ENCODE measurements around the gene NCAPG2.

The NCAPG2 gene

DNA sequence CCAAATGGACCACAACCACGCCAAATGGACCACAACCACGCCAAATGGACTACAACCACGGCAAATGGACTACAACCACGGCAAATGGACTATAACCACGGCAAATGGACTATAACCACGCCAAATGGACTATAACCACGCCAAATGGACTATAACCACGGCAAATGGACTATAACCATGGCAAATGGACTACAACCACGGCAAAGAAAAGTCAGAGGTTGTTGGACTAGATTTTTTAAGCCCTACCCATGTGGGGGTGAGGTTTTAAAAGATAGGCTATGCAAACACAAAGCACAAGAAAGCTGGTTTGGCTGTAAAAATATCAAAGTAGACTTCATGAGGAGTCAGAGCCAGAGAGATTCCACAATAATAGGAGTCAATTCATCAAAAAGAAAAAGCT, 55.8 kb downstream of the NCAPG2 start:
- H3K4me3 ChIP-seq (ENCODE audit: low read length), result no peak overlapping the region
- DNase-seq (ENCODE audit: low read depth), result peak; percentile 47
- TF ChIP-seq, protein P1, sequence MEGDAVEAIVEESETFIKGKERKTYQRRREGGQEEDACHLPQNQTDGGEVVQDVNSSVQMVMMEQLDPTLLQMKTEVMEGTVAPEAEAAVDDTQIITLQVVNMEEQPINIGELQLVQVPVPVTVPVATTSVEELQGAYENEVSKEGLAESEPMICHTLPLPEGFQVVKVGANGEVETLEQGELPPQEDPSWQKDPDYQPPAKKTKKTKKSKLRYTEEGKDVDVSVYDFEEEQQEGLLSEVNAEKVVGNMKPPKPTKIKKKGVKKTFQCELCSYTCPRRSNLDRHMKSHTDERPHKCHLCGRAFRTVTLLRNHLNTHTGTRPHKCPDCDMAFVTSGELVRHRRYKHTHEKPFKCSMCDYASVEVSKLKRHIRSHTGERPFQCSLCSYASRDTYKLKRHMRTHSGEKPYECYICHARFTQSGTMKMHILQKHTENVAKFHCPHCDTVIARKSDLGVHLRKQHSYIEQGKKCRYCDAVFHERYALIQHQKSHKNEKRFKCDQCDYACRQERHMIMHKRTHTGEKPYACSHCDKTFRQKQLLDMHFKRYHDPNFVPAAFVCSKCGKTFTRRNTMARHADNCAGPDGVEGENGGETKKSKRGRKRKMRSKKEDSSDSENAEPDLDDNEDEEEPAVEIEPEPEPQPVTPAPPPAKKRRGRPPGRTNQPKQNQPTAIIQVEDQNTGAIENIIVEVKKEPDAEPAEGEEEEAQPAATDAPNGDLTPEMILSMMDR (conservative IDR thresholded peaks at IDR 0.05; ENCODE audit: low read length), result no peak

DNA sequence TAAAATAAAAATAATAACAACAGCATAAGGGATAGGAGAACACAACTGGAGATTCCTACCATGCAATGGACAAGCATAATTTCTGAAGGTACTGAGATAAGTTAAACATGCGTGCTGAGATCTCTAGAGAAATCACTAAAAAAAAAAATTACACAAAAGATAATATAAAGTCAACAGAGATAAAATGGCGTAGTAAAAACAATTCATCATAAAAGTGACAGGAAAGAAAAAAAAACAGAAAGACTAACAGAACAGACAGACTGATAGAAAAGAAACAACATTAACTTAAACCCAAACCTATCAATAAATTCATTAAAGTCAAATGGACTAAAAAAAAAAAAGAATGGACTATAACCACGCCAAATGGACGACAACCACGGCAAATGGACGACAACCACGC, 56.4 kb downstream of the NCAPG2 start:
- TF ChIP-seq, protein P1 (conservative IDR thresholded peaks at IDR 0.05; ENCODE audit: low read length), result no peak
- no peak for DNase-seq (ENCODE audit: low read depth)
- H3K4me3 ChIP-seq (ENCODE audit: low read length), result no peak overlapping the region

DNA sequence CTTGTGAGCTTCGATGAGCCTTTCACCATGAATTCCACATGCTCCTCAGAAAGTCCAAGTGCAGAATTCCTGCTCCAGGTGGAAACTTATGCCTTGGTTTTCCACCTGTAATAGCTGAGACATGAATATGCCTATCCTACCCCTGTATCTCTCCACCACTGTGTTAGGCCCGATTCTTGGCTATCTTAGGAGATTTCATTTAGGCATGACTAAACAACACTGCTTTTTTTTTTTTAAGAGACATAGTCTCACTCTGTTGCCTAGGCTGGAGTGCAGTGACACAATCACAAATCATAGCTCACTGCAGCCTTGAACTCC, 57.2 kb downstream of the NCAPG2 start:
- TF ChIP-seq, protein P1 (conservative IDR thresholded peaks at IDR 0.05; ENCODE audit: low read length), result no peak
- no peak overlapping the region for H3K4me3 ChIP-seq (ENCODE audit: low read length)
- DNase-seq (ENCODE audit: low read depth), result no peak

DNA sequence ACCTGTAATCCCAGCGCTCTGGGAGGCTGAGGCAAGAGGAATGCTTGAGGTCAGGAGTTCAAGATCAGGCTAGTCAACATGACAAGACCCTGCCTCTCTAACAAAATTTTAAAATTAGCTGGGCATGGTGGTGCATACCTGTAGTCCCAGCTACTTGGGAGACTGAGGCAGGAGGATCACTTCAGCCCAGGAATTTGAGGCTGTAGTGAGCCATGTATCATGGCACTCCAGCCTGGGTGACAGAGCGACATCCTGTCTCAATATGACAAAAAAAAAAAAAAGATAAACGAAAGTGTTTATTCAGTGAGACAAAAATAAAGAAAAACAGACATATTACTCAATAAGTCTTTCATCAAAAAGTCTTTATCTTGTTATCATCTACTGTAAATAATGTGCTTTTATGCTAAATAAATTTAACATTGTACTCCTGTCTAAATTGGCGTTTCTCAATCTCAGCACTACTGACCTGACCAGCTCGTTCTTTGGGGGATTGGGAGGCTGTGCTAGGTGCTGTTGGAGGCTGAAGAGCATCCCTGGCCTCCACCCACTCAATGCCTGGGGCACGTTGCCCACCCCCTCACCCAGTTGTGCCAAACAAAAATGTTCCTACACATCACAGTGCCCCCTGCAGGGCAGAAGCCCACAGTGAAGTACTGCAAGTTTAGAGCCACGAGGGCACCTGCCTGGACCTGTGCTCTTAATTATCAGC, 57.7 kb downstream of the NCAPG2 start:
- no peak overlapping the region for H3K4me3 ChIP-seq (ENCODE audit: low read length)
- TF ChIP-seq, protein P1 (conservative IDR thresholded peaks at IDR 0.05; ENCODE audit: low read length), result peak; percentile 38
- DNase-seq (ENCODE audit: low read depth), result no peak

DNA sequence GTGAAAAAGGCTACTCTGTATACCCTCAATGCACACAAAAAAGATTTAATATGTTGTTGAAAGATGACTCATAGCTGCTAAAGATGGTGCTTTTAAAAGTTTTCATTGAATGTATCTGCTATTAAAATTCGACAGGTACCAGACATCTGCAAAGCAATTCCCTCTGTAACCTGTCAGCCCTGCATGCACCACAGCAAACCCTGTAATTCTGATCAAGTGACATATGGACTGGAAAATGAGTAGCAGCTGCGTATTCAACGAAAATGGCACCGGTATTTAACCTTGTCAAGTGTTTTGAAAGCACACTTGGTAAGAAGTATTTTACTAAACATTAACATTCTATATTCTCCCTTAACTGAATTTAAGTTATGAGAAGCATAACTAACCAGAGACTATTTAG, 58.8 kb downstream of the NCAPG2 start:
- no peak for DNase-seq (ENCODE audit: low read depth)
- TF ChIP-seq, protein P1 (conservative IDR thresholded peaks at IDR 0.05; ENCODE audit: low read length), result no peak
- no peak overlapping the region for H3K4me3 ChIP-seq (ENCODE audit: low read length)

DNA sequence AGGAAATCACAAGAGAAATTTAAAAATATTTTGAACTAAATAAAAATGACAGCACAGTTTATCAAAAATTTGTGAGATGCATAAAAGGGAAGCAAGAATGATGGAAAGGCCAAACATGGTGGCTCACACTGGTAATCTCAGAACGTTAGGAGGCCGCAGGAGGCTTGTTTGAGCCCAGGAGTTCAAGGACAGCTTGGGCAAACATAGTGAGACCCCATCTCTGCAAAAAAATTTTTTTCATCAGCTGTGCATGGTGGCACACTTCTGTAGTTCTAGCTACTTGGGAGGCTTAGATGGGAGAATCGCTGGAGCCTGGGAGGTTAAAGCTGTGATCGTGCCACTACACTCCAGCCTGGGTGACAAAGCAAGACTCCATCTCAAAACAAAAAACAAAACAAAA, 62.5 kb downstream of the NCAPG2 start:
- TF ChIP-seq, protein P1 (conservative IDR thresholded peaks at IDR 0.05; ENCODE audit: low read length), result no peak
- H3K4me3 ChIP-seq (ENCODE audit: low read length), result no peak overlapping the region
- no peak for DNase-seq (ENCODE audit: low read depth)

DNA sequence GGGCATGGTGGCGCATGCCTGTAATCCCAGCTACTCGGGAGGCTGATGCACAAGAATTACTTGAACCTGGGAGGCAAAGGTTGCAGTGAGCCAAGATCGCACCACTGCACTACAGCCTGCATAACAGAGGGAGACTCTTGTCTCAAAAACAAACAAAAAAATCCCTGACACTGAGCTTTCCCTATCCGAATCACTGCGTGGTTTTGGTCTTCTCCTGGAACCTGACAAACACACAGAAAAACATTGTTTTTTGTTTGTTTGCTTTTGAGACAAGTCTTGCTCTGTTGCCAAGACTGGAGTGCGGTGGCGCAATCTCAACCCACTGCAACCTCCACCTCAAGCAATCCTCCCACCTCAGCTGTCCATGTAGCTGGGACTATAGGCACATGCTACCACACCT, 66.6 kb downstream of the NCAPG2 start:
- no peak for DNase-seq (ENCODE audit: low read depth)
- H3K4me3 ChIP-seq (ENCODE audit: low read length), result no peak overlapping the region
- TF ChIP-seq, protein P1 (conservative IDR thresholded peaks at IDR 0.05; ENCODE audit: low read length), result no peak
